ENCODE data around the gene ARHGEF28. TPM values are rescaled to one million over a fixed set of nuclear protein-coding genes. Genes with fewer than 3 reads are reported as not detected.

ARHGEF28 gene
- polyA plus RNA-seq, 1 donor, result 3.0 TPM

DNA sequence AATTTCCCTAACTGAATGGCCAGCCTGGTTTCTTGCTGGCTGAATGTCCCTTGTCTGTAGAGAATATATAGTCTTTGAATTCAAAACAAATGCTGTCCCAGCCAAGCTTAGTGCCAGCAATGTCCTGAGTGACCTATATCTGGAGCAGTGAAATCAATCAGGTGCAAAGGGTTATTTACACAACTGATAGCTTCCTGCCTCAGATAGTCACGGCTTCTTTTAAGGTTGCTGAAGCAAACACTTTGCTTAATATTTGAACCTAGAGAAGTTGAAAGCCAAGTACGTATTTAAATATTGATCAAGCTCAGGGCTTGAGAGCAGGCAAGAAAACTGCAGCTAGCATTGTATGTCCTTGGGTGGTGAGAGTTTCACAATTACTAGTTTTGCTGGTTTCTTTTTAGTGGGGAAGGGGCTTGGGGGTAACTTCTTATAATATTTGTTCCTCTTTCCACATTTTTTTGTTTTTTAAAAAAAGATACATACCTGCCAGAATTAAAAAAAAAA, 2.0 kb upstream of the ARHGEF28 start:
- no peak for DNase-seq

- no peak for DNase-seq
These were observed 1.1 kb upstream of the ARHGEF28 start for GRCh38 chr5:73624888-73625287.

GRCh38 chr5:73625372-73625943, 538 bp upstream of the ARHGEF28 start:
- peak; percentile 7 for DNase-seq

DNA sequence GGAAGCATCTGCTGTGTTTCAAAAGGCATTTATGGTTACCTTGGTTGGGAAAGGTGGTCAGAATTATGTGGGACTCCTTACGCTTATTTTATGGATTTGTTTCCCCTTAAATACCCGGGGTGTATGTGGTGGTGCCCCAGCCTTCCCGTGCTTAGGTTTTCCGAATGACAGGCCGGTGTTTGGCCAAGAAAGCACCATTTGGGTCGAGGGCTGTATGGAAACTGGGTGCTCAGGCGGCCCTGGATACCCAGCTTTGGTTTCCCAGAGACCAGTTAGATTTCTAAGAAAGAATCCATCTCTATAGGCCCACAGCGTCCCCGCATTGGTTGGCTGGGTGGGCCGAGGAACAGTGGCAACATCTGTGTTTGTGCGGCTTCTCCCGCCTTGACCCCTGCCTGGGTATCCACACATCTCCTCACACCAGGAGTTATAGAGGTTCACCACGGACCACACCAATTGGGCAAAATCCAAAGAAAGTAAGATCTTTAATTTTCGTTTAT, 868 bp downstream of the ARHGEF28 start:
- DNase-seq, result no peak

DNA sequence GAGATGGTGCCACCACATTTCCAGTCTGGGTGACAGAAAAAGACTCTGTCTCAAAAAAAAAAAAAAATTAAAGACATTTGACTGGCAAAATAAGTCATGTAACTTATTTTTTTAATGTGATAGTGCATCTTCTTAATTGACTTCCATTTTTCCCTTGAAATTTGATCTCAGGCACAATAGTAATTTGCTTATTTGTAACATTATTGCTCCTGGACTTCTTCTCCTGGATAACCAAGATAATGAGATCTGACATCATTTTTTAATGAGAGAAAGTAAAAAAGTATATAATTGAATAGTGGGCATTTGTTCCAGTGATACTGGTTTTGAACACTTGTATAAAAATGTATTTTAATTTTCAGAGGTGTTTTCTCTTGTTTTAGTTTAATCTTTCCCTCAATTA, 3.5 kb downstream of the ARHGEF28 start:
- DNase-seq, result no peak

DNA sequence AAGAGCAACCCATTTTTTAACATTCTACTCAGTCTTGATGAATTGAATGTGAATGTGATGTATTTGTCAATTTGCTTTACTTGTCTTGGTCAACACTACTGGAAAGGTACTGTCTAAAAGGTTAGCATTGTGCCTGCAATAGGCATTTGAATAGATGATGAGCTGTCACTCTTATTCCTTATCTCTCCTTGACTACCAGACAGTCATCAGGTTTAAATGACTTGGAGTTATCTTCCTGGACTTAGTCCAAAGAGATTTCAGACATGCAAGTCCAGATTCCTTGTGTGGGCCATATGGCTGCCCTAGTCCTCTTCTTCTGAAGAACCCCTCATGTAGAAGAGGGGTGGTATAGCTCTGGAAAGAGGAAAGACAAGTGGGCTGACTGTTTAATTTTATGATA, 4.8 kb downstream of the ARHGEF28 start:
- DNase-seq, result no peak

DNA sequence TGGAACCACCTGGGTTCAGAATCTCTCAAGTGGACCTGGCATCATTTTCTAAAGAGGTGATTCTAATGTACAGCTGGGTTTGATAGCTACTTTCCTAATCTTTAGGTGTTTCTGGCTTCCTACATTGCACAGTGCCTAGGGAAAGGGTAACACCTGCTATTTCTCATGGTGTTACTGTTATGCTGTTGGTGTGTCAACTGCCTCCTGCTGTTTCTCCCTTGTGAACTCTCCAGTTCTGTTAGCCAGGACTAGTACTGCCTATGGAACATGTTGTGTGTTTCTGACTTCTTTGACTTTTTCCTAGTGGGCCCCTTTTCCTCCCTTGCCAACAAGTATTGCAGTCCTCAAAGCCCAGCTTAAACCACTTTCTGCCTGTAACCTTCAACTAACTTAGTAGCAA, 5.5 kb downstream of the ARHGEF28 start:
- no peak for DNase-seq

GRCh38 chr5:73633060-73633459, 7.1 kb downstream of the ARHGEF28 start:
- no peak for DNase-seq

DNA sequence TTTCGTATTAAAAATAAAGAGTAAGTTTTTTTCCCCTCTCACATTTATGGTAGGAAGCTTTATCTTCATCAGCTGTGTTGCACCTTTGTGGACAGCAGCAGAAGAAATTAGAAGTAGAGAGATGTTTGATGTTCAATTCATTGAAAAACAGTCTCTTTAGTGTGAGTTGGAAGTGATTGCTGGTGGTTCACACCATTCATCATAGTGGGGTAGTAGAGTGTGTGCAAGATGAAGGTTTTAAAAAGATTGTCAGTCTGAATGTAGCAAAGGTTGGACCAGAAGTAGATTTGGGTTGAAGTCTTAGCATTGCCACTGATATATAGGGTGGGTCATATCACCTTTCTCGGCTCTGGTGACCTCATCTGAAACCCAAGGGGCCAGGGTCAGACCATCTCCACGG, 10.4 kb downstream of the ARHGEF28 start:
- no peak for DNase-seq

GRCh38 chr5:73637565-73637964, 11.6 kb downstream of the ARHGEF28 start:
- DNase-seq, result no peak

DNA sequence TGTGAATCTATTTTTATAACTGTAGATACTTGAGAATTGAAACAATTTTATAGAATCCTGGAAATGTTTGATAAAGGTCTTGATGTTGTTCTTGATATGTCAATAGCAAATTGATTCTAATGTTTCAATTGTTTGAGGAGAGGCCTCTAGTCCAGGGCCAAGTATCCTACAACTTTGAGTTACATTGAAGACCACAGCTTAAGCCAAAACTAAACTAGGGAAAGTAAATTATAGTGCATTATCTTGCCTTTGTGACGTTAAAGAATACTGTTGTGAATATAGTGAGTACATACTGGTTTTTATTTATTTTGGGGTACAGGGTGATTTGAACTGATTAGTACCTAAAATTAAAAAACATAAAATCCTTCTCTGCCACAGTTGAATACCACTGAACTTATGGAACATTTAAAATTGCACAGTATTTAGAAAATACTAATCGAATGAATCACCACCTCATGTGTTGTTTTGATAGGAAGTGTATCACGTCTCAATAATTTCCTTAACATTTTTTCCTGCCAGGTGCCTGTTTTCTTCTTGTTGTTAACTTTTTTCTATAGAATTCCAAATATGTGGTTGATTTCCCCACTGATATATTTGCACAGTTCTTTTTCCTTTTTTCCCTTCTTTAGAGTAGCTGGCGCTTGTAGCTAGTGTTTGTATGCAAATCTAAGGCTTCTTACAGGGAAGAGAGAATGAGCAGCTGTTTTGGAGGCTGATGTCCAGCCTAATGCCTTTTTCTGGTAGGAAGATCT, 12.5 kb downstream of the ARHGEF28 start:
- DNase-seq, result no peak

DNA sequence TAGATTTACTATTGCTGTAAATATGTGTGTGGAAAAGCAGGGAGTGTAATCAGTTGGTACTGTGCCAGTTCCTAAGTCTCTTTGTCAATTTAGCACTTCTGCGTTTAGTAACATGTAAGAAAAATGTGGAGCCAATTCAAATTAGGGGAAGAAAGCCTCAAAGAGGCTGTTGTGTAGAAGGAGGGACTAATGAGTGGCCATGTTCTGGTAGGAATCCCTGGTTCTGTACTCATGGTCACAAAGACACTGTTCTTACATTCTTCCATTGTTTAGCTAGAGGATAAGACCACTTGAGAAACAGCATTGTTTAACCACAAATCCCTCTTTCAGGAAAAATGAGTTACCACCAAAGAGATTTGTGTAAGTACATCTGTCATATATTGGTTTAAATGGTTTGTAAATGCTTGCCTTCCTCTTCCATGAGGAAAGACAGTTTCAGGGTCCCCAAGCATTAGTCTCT, 14.9 kb downstream of the ARHGEF28 start:
- DNase-seq, result no peak

DNA sequence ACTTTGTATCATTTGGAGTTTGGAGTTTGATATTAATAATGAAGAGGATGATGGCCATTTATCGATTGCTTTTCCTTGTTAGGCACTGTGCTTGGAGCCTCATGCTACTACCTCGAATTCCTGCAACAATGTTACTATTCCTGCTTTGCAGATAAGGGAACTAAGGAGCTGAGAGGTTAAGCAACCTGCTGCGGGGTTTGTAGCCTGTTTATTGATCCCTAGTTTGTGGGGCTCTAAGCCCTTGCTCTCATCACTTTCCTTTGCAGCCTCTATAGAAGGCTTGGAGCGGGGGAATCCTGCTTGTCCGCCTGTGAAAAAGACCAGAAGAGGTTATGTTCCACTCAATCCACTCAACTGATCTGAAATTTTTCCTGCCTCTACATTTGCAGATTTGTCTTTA, 15.8 kb downstream of the ARHGEF28 start:
- DNase-seq, result no peak

- DNase-seq, result no peak
These were observed 16.3 kb downstream of the ARHGEF28 start for GRCh38 chr5:73642344-73642743.

- no peak for DNase-seq
These were observed 18.5 kb downstream of the ARHGEF28 start for GRCh38 chr5:73644385-73644963.

GRCh38 chr5:73647721-73648120, 21.7 kb downstream of the ARHGEF28 start:
- no peak for DNase-seq

DNA sequence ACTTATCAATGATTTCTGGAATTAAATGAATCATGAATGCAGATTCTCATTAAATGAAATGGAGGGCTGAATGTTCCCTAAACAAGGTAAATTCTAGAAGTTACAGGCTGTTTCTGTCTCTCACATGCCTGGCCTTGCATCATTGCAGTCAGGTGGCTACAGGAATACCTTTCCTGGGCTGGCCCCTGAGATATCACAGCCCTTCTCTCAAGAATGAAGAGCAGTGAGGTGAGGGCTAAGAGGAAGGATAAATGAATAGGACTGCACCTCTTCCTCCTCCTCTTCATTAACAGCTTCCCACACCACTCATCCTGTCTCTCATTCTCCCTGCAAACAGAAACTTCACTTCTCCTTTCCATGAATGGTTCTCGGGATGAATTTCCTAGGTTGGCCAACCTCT, 22.5 kb downstream of the ARHGEF28 start:
- DNase-seq, result no peak

DNA sequence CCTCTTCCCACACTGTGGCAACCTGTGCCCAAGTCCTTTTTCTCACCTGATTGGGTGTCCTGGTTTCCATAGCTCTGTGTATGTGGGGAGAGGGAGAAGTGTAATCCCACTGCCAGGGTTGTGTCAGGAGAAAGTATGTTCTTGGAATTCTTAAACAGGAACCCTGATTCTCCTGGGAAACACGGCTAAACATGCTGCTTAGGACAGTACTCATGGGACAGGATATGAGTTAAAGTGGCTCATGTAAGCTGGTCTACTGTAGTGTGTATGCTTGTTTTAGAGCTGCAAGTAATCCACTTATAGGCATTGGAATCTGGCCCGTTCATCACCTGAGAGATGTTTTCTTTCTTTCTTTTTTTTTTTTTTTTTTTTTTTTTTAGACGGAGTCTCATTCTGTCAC, 23.9 kb downstream of the ARHGEF28 start:
- no peak for DNase-seq

DNA sequence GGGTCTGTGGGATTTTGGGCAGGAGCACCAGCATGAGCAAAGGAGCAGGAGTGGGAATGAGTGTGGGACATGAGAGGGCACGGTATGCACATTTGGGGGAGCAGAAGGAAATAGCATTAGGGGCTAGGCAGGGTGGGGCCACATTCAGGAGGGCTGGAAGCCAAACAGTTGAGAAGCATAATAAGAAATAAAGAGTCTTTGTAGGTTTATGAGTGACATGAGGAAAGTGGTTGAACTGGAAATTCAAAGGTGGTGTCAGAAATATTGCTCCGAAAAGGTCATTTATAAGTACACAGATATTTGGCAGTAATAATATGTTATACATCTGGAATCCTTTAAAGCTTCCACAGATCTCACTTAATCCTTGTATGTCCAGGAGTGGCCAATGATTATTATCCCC, 26.4 kb downstream of the ARHGEF28 start:
- no peak for DNase-seq

DNA sequence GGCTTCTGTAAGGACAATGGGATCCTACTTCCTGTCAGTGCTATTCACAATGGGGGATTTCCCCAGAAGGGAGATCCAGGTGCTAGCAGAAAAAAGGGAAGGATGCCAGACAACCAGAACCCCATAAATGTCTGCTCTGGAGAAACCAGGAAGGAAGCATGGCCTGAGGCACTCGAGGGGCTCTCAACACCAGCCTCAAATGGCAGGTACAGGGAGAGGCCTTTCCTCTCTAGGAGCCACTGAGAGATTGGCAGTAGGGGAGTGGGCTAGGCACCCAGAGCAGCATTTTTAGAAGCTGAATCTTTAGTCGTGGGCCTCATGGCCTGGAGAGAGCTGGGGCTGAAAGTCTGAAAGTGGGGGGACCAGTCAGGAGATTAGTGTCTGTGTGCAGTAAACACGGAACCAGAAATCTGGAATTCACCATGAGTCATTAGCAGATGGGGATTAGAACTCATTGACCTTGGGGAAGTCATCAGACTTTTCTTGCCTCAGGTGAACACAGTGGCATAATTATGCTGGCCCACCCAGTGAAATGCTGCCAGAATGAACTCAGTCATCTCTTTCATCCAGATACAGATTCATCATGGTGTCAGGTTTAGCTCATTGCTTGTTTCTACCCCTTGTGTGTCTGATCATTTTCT, 28.3 kb downstream of the ARHGEF28 start:
- DNase-seq, result no peak

DNA sequence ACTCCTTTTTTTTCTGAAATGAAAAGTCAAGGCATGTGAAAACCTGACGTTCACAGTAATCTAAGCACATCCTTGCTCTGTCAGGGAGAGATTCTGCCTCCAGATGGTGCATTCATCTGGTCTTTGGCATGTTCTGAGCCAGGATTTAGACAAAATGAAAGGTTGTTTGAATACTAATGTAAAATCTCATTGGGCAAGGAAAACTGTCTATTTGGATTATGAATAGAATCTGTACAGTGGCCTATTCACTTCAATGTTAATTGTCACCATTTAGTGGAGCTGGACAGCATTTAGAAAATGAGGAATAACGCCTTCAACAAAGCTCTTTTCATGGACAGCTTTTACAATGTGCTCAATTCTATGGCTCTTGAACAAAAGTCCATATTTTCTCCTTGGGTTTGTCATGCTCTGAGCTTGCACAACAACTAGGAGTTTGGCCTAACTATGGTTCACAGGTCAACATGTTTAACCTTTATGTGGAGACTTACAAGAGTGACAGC, 28.9 kb downstream of the ARHGEF28 start:
- DNase-seq, result no peak

- DNase-seq, result no peak
These were observed 29.6 kb downstream of the ARHGEF28 start for GRCh38 chr5:73655521-73656160.

GRCh38 chr5:73661753-73662152, 35.8 kb downstream of the ARHGEF28 start:
- DNase-seq, result no peak
